ENCODE results near the gene SEPTIN12. TPM values are rescaled to one million over a fixed set of nuclear protein-coding genes. Genes with fewer than 3 reads are reported as not detected.

The SEPTIN12 gene
- total and polyA plus RNA-seq, 3 donors from 2014 or later: 61.0 to 310 (median 68.1) TPM

- TF ChIP-seq CTCF (IDR thresholded peaks at IDR 0.05): no peak
- no peak for TF ChIP-seq POLR2A (IDR thresholded peaks at IDR 0.05)
- Histone ChIP-seq H3K27me3 (no peaks in the 10 kb centered on the region), H3K4me1 (peaks cover 7% of the 10 kb centered on the region), H3K36me3 (ENCODE audit: low read depth, missing control alignments) (no peaks in the 10 kb centered on the region), H3K27ac (no peak overlapping the region), H3K4me3 (no peak overlapping the region), H3K9me3 (no peaks in the 10 kb centered on the region)
- WGBS, 2 donors: 94 to 95% methylated on average over 10 to 15 of the region's 15 CpGs
- intact Hi-C loops (cut with DNase I; ENCODE audit: low total_unique reads): no loop called here
- no peak for DNase-seq
Observed at GRCh38 chr16:4729876-4730275, 58.3 kb downstream of the SEPTIN12 start.

DNA sequence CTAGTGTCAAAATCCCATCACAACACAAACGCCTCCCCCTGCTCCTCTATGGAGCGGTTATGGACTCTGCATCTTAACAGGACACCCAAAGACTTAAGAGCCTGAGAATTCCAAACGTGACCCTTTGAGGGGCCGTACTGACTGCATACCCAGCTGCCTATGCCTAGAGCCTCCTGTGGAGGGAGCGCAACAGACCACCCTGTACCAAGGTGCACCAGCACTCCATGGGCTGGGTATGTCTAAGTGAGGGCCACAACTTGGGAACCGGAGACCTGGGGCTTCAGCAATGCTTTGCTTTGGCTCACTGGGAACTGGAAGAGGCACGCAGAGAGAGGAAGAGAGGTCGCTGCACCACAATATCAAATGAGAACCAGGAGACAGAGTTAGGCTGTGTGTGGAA lies 59.5 kb downstream of the SEPTIN12 start:
- H3K4me3 ChIP-seq: no peak overlapping the region
- H3K27me3 ChIP-seq: no peaks in the 10 kb centered on the region
- peaks cover 7% of the 10 kb centered on the region for H3K4me1 ChIP-seq
- no peak overlapping the region for H3K27ac ChIP-seq
- no peaks in the 10 kb centered on the region for H3K9me3 ChIP-seq
- no peaks in the 10 kb centered on the region for H3K36me3 ChIP-seq (ENCODE audit: low read depth, missing control alignments)
- 94 to 98% methylated on average over 8 of the region's 8 CpGs for WGBS, 2 donors
- no peak for DNase-seq
- intact Hi-C loops (cut with DNase I; ENCODE audit: low total_unique reads): no loop called here
- TF ChIP-seq CTCF (IDR thresholded peaks at IDR 0.05): no peak
- no peak for TF ChIP-seq POLR2A (IDR thresholded peaks at IDR 0.05)

Small RNA genes lying within 50 kb of the gene (small RNA-seq; reads per million reads assigned to genes)
- gene RF00017: 0 reads per million in 2 donors

Other genes with a start within 250 kb of the SEPTIN12 start
- 10 to 100 TPM; 32.0 to 34.0 TPM for gene CDIP1, start 249.6 kb downstream of the SEPTIN12 start, total RNA-seq
- 34.7 TPM for gene CDIP1, start 249.6 kb downstream of the SEPTIN12 start, polyA plus RNA-seq (ENCODE audit: insufficient read depth, low read depth, low replicate concordance)
- gene C16orf96, start 232.0 kb downstream of the SEPTIN12 start, total RNA-seq: 10 to 100 TPM; 10.3 to 15.1 TPM
- 19.8 TPM for gene C16orf96, start 232.0 kb downstream of the SEPTIN12 start, polyA plus RNA-seq (ENCODE audit: insufficient read depth, low read depth, low replicate concordance)
- 10 to 100 TPM; 15.9 to 25.0 TPM for gene UBALD1, start 173.5 kb downstream of the SEPTIN12 start, total RNA-seq
- 33.3 TPM for gene UBALD1, start 173.5 kb downstream of the SEPTIN12 start, polyA plus RNA-seq (ENCODE audit: insufficient read depth, low read depth, low replicate concordance)
- 10 to 100 TPM; 89.7 to 91.1 TPM for gene MGRN1, start 163.5 kb downstream of the SEPTIN12 start, total RNA-seq
- gene MGRN1, start 163.5 kb downstream of the SEPTIN12 start, polyA plus RNA-seq (ENCODE audit: insufficient read depth, low read depth, low replicate concordance): 34.7 TPM
- gene NUDT16L1, start 94.8 kb downstream of the SEPTIN12 start, total RNA-seq: 10 to 100 TPM; 33.6 to 48.6 TPM
- gene NUDT16L1, start 94.8 kb downstream of the SEPTIN12 start, polyA plus RNA-seq (ENCODE audit: insufficient read depth, low read depth, low replicate concordance): 34.3 TPM
- 10 to 100 TPM; 40.4 to 40.6 TPM for gene ANKS3, start 54.1 kb downstream of the SEPTIN12 start, total RNA-seq
- gene ANKS3, start 54.1 kb downstream of the SEPTIN12 start, polyA plus RNA-seq (ENCODE audit: insufficient read depth, low read depth, low replicate concordance): 18.6 TPM
- 10 to 100 TPM; 61.6 to 70.0 TPM for gene DNAAF8, start 53.8 kb downstream of the SEPTIN12 start, total RNA-seq
- 238 TPM for gene DNAAF8, start 53.8 kb downstream of the SEPTIN12 start, polyA plus RNA-seq (ENCODE audit: insufficient read depth, low read depth, low replicate concordance)
- gene ZNF500, start 21.2 kb downstream of the SEPTIN12 start, total RNA-seq: 10 to 100 TPM; 24.3 to 24.9 TPM
- 12.5 TPM for gene ZNF500, start 21.2 kb downstream of the SEPTIN12 start, polyA plus RNA-seq (ENCODE audit: insufficient read depth, low read depth, low replicate concordance)
- gene SMIM22, start 7.0 kb upstream of the SEPTIN12 start, total RNA-seq: 1 to 10 TPM; 6.1 to 9.8 TPM
- gene SMIM22, start 7.0 kb upstream of the SEPTIN12 start, polyA plus RNA-seq (ENCODE audit: insufficient read depth, low read depth, low replicate concordance): 41.3 TPM
- 10 to 100 TPM; 30.0 to 37.0 TPM for gene ROGDI, start 14.3 kb upstream of the SEPTIN12 start, total RNA-seq
- 27.3 TPM for gene ROGDI, start 14.3 kb upstream of the SEPTIN12 start, polyA plus RNA-seq (ENCODE audit: insufficient read depth, low read depth, low replicate concordance)
- 10 to 100 TPM; 70.5 to 83.5 TPM for gene GLYR1, start 58.9 kb upstream of the SEPTIN12 start, total RNA-seq
- 66.6 TPM for gene GLYR1, start 58.9 kb upstream of the SEPTIN12 start, polyA plus RNA-seq (ENCODE audit: insufficient read depth, low read depth, low replicate concordance)
- gene UBN1, start 59.1 kb upstream of the SEPTIN12 start, total RNA-seq: 100 to 1,000 TPM in 1 of 2 donors, 10 to 100 TPM in 1; 88.1 to 115 TPM
- gene UBN1, start 59.1 kb upstream of the SEPTIN12 start, polyA plus RNA-seq (ENCODE audit: insufficient read depth, low read depth, low replicate concordance): 98.2 TPM
- 1 to 10 TPM; 5.4 to 6.1 TPM for gene PPL, start 148.8 kb upstream of the SEPTIN12 start, total RNA-seq
- gene PPL, start 148.8 kb upstream of the SEPTIN12 start, polyA plus RNA-seq (ENCODE audit: insufficient read depth, low read depth, low replicate concordance): 6.8 TPM
- 1 to 10 TPM; 1.2 to 2.9 TPM for gene SEC14L5, start 170.0 kb upstream of the SEPTIN12 start, total RNA-seq
- 0.73 TPM for gene SEC14L5, start 170.0 kb upstream of the SEPTIN12 start, polyA plus RNA-seq (ENCODE audit: insufficient read depth, low read depth, low replicate concordance)
- gene NAGPA, start 245.6 kb upstream of the SEPTIN12 start, total RNA-seq: 10 to 100 TPM; 38.7 to 39.0 TPM
- 11.4 TPM for gene NAGPA, start 245.6 kb upstream of the SEPTIN12 start, polyA plus RNA-seq (ENCODE audit: insufficient read depth, low read depth, low replicate concordance)

All from testis (tissue), 3 donors.